Neural cell (in vitro differentiated cells): ENCODE results near the gene GPC3. TPM values are rescaled to one million over a fixed set of nuclear protein-coding genes. Genes with fewer than 3 reads are reported as not detected.

Source experiments
- H2AFZ ChIP-seq: fragments of 200-600, 300-800 bp; sonication (generic), shearing (Covaris generic); 2 replicates; pipeline ENCODE4 v1.6.0; 2014; ENCODE audit warnings: low read depth, mild to moderate bottlenecking, antibody characterized with exemption, low read length, moderate library complexity
- H3F3A ChIP-seq: fragments of 200-600 bp; shearing (Covaris generic); 2 replicates; pipeline ENCODE4 v1.6.1; 2016; ENCODE audit warnings: mild to moderate bottlenecking, moderate library complexity, mixed read lengths, antibody characterized with exemption, low read length; ENCODE audit not compliant: insufficient read depth, poor library complexity, severe bottlenecking
- H3K27ac ChIP-seq: fragments of 200-600, 300-800 bp; sonication (generic), shearing (Covaris generic); 2 replicates; pipeline ENCODE4 v1.5.1; 2014; ENCODE audit warnings: mild to moderate bottlenecking, low read length, moderate library complexity
- H3K27me3 ChIP-seq: fragments of 300-800, 200-600 bp; sonication (generic), shearing (Covaris generic); 2 replicates; pipeline ENCODE4 v1.6.0; 2014; ENCODE audit warnings: mild to moderate bottlenecking, low read depth, low read length, moderate library complexity; ENCODE audit not compliant: insufficient read depth
- H3K36me3 ChIP-seq: fragments of 300-800, 200-600 bp; sonication (generic), shearing (Covaris generic); 2 replicates; pipeline ENCODE4 v1.5.1; 2014; ENCODE audit warnings: mild to moderate bottlenecking, antibody characterized with exemption, low read length, moderate library complexity; ENCODE audit not compliant: insufficient read depth
- H3K4me2 ChIP-seq: fragments of 300-800, 200-600 bp; sonication (generic), shearing (Covaris generic); 2 replicates; pipeline ENCODE4 v1.6.0; 2014; ENCODE audit warnings: mild to moderate bottlenecking, low read length
- H3K4me3 ChIP-seq: fragments of 300-800, 200-600 bp; sonication (generic), shearing (Covaris generic); 2 replicates; pipeline ENCODE4 v1.5.1; 2014; ENCODE audit warnings: mild to moderate bottlenecking, low read length, moderate library complexity
- H3K79me2 ChIP-seq: fragments of 200-600 bp; shearing (Covaris generic); replicated peaks from 2 replicates; pipeline ENCODE4 v1.6.0; 2014; ENCODE audit warnings: mild to moderate bottlenecking, low read length, moderate library complexity; ENCODE audit not compliant: insufficient read depth
- H3K9ac ChIP-seq: fragments of 300-800, 200-600 bp; sonication (generic), shearing (Covaris generic); 2 replicates; pipeline ENCODE4 v1.6.1; 2016; ENCODE audit warnings: mild to moderate bottlenecking, low read length, mixed read lengths
- H3K9me2 ChIP-seq: fragments of 200-600 bp; shearing (Covaris generic); 2 replicates; pipeline ENCODE4 v1.6.1; 2016; ENCODE audit warnings: mild to moderate bottlenecking, low read length, mixed read lengths; ENCODE audit not compliant: insufficient read depth
- H3K9me3 ChIP-seq: fragments of 200-600, 300-800 bp; sonication (generic), shearing (Covaris generic); 2 replicates; pipeline ENCODE4 v1.6.1; 2016; ENCODE audit warnings: mild to moderate bottlenecking, mixed run types, low read length, moderate library complexity, mixed read lengths
- H4K20me1 ChIP-seq: fragments of 200-600 bp; shearing (Covaris generic); 2 replicates; pipeline ENCODE4 v1.6.1; 2016; ENCODE audit warnings: mild to moderate bottlenecking, mixed run types; ENCODE audit not compliant: insufficient read depth
- CTCF ChIP-seq: fragments of 450-650 bp; IDR thresholded peaks from 2 replicates; pipeline ENCODE4 v1.5.1; 2014; ENCODE audit warnings: antibody characterized with exemption, mild to moderate bottlenecking, moderate library complexity; ENCODE audit not compliant: poor library complexity, severe bottlenecking
- EP300 ChIP-seq: fragments of 450-650 bp; conservative IDR thresholded peaks from 2 replicates; pipeline ENCODE4 v1.6.1; 2014; ENCODE audit warnings: antibody characterized with exemption, mild to moderate bottlenecking, moderate library complexity; ENCODE audit not compliant: poor library complexity, severe bottlenecking
- EZH2 ChIP-seq: fragments of 200-600, 300-800 bp; shearing (Covaris generic), sonication (generic); IDR thresholded peaks from 2 replicates; pipeline ENCODE4 v1.6.1; 2014; ENCODE audit warnings: antibody characterized with exemption, low read length, borderline replicate concordance, mild to moderate bottlenecking; ENCODE audit not compliant: insufficient read depth, poor library complexity, severe bottlenecking
- MXI1 ChIP-seq: fragments of 450-650 bp; conservative IDR thresholded peaks from 2 replicates; pipeline ENCODE4 v1.6.1; 2014; ENCODE audit warnings: antibody characterized with exemption, mild to moderate bottlenecking; ENCODE audit not compliant: poor library complexity, severe bottlenecking
- POLR2AphosphoS5 ChIP-seq: IDR thresholded peaks from 2 replicates; pipeline ENCODE4 v1.6.1; 2012
- RAD21 ChIP-seq: fragments of 450-650 bp; conservative IDR thresholded peaks from 2 replicates; pipeline ENCODE4 v1.6.1; 2014; ENCODE audit warnings: antibody characterized with exemption, mild to moderate bottlenecking, moderate library complexity
- REST ChIP-seq: IDR thresholded peaks from 2 replicates; pipeline ENCODE4 v1.6.1; 2012; ENCODE audit warnings: borderline replicate concordance
- TAF1 ChIP-seq: IDR thresholded peaks from 2 replicates; pipeline ENCODE4 v1.6.1; 2012; ENCODE audit warnings: low read depth
- polyA plus RNA-seq: library from polyadenylated mRNA; depleted of rRNA; stranded (reverse); fragments of >200 nt; gene quantifications from 2 replicates; pipeline ENCODE4 v1.2.3, GENCODE V29; 2014

The GPC3 gene
- polyA plus RNA-seq, 1 donor from 2014 or later, result 2.1 TPM

- H3K9ac ChIP-seq, result no peak overlapping the region
These were observed 375.3 kb downstream of the GPC3 start for GRCh38 chrX:133610056-133610455.

GRCh38 chrX:133609166-133609565, 376.2 kb downstream of the GPC3 start:
- no peaks in the 10 kb centered on the region for H3K36me3 ChIP-seq
- no peaks in the 10 kb centered on the region for H4K20me1 ChIP-seq
- no peak overlapping the region for H3K9ac ChIP-seq
- H3K4me2 ChIP-seq, result no peak overlapping the region
- H3K4me3 ChIP-seq, result no peak overlapping the region
- H3K9me2 ChIP-seq, result no peaks in the 10 kb centered on the region
- H2AFZ ChIP-seq, result no peak overlapping the region
- no peaks in the 10 kb centered on the region for H3K79me2 ChIP-seq
- TF ChIP-seq POLR2AphosphoS5, result no peak
- no peaks in the 10 kb centered on the region for H3K27me3 ChIP-seq
- H3K27ac ChIP-seq, result no peak overlapping the region
- H3F3A ChIP-seq, result no peaks in the 10 kb centered on the region
- H3K9me3 ChIP-seq, result no peaks in the 10 kb centered on the region

More at GRCh38 chrX:133610056-133610455, 375.3 kb downstream of the GPC3 start:
- Histone ChIP-seq H3K27me3 (no peaks in the 10 kb centered on the region), H3K27ac (no peak overlapping the region), H3K4me2 (no peak overlapping the region), H3K4me3 (no peak overlapping the region), H2AFZ (no peak overlapping the region), H3K9me3 (no peaks in the 10 kb centered on the region), H3F3A (no peaks in the 10 kb centered on the region), H3K9me2 (no peaks in the 10 kb centered on the region), H4K20me1 (no peaks in the 10 kb centered on the region), H3K79me2 (no peaks in the 10 kb centered on the region), H3K36me3 (no peaks in the 10 kb centered on the region)
- TF ChIP-seq EP300 (no peak), EZH2 (no peak), CTCF (no peak), POLR2AphosphoS5 (no peak), TAF1 (no peak)

- Histone ChIP-seq H3K4me3 (no peak overlapping the region), H3K27me3 (no peaks in the 10 kb centered on the region), H3K4me2 (no peak overlapping the region), H3K27ac (no peak overlapping the region), H3K36me3 (no peaks in the 10 kb centered on the region), H3K9ac (no peak overlapping the region), H3K79me2 (no peaks in the 10 kb centered on the region), H2AFZ (no peak overlapping the region), H4K20me1 (no peaks in the 10 kb centered on the region), H3K9me3 (no peaks in the 10 kb centered on the region), H3K9me2 (no peaks in the 10 kb centered on the region), H3F3A (no peaks in the 10 kb centered on the region)
- TF ChIP-seq RAD21, result no peak
- no peak for TF ChIP-seq MXI1
- no peak for TF ChIP-seq REST
- no peak for TF ChIP-seq EZH2
These were observed 377.0 kb downstream of the GPC3 start for GRCh38 chrX:133608406-133608805.
